GM12892 (cell line): ENCODE data around the gene ITGA3.
"Not testable (repeated sequence)": the region's sequence is repeated elsewhere in the genome, so short reads cannot be mapped to it uniquely, and the experiment has no call there.

Experiments
- DNase-seq: peaks from one replicate; pipeline ENCODE4 v3.0.0; 2011; ENCODE audit not compliant: insufficient read length
- FAIRE-seq: peaks from 2 replicates; lab custom pipeline; 2011; peaks lifted over from hg19 to GRCh38; lab: Jason Lieb, UNC
- POLR2A ChIP-seq: IDR thresholded peaks from 2 replicates; pipeline ENCODE4 v1.6.1; 2011; ENCODE audit warnings: low read depth, low read length, control low read depth
- POLR2AphosphoS5 ChIP-seq: IDR thresholded peaks from 2 replicates; pipeline ENCODE4 v1.6.1; 2011; ENCODE audit warnings: low read depth, low read length, control low read depth
- TAF1 ChIP-seq: IDR thresholded peaks from 2 replicates; pipeline ENCODE4 v1.6.1; 2011; ENCODE audit warnings: low read depth, mild to moderate bottlenecking, control low read depth, low read length, borderline replicate concordance

ITGA3 gene

GRCh38 chr17:50036455-50037261 lies 19.3 kb upstream of the ITGA3 start:
- DNase-seq (no peak), FAIRE-seq (no peak)
- TF ChIP-seq TAF1 (no peak), POLR2AphosphoS5 (no peak), POLR2A (no peak)

- TF ChIP-seq POLR2A (no peak), POLR2AphosphoS5 (no peak), TAF1 (no peak)
- no peak for FAIRE-seq
These were observed 18.4 kb upstream of the ITGA3 start for GRCh38 chr17:50037321-50038107.

GRCh38 chr17:50039058-50039457 lies 16.9 kb upstream of the ITGA3 start:
- no peak for FAIRE-seq
- TF ChIP-seq POLR2A (no peak), TAF1 (no peak), POLR2AphosphoS5 (no peak)
- DNase-seq: no peak

More at GRCh38 chr17:50037321-50038107, 18.4 kb upstream of the ITGA3 start:
- no peak for DNase-seq

- FAIRE-seq, DNase-seq: not testable (repeated sequence)
These were observed 15.4 kb upstream of the ITGA3 start for GRCh38 chr17:50040496-50040895.

GRCh38 chr17:50042211-50042610 lies 13.7 kb upstream of the ITGA3 start:
- DNase-seq: no peak
- TF ChIP-seq POLR2A (no peak), TAF1 (no peak), POLR2AphosphoS5 (no peak)
- FAIRE-seq: no peak

- TF ChIP-seq TAF1: no peak
- no peak for TF ChIP-seq POLR2A
- no peak for TF ChIP-seq POLR2AphosphoS5
- DNase-seq (no peak), FAIRE-seq (no peak)
These were observed 12.4 kb upstream of the ITGA3 start for GRCh38 chr17:50043290-50044148.

GRCh38 chr17:50044483-50044882 lies 11.4 kb upstream of the ITGA3 start:
- no peak for DNase-seq
- TF ChIP-seq POLR2A (no peak), POLR2AphosphoS5 (no peak), TAF1 (no peak)
- no peak for FAIRE-seq

- no peak for TF ChIP-seq TAF1
- TF ChIP-seq POLR2AphosphoS5: no peak
- TF ChIP-seq POLR2A: no peak
- DNase-seq (no peak), FAIRE-seq (no peak)
These were observed 10.8 kb upstream of the ITGA3 start for GRCh38 chr17:50045154-50045553.

- TF ChIP-seq POLR2A (no peak), TAF1 (no peak), POLR2AphosphoS5 (no peak)
- no peak for DNase-seq
- no peak for FAIRE-seq
These were observed 9.7 kb upstream of the ITGA3 start for GRCh38 chr17:50046179-50046578.

- TF ChIP-seq TAF1: no peak
- TF ChIP-seq POLR2AphosphoS5: no peak
- TF ChIP-seq POLR2A: no peak
- no peak for FAIRE-seq
- DNase-seq: no peak
These were observed 9.2 kb upstream of the ITGA3 start for GRCh38 chr17:50046667-50047066.

- FAIRE-seq (no peak), DNase-seq (no peak)
- no peak for TF ChIP-seq POLR2A
- TF ChIP-seq TAF1: no peak
- no peak for TF ChIP-seq POLR2AphosphoS5
These were observed 8.8 kb upstream of the ITGA3 start for GRCh38 chr17:50047083-50047482.
